SK-N-SH treated with all-trans-retinoic acid at 6 μM for 48 hours (cell line): ENCODE results near the gene CHMP2B.

Source experiments
- ATAC-seq: fragments of 200-7000 bp; cut with Tn5 transposase; 3 replicates; pipeline ENCODE4 v1.9.1; 2020; ENCODE audit warnings: mild to moderate bottlenecking, moderate library complexity
- ARNTL ChIP-seq: fragments of 450-650 bp; formaldehyde crosslinking; IDR thresholded peaks from 2 replicates; pipeline ENCODE4 v1.5.0; 2020; ENCODE audit warnings: low read depth, mild to moderate bottlenecking, moderate library complexity, borderline replicate concordance
- BACH2 ChIP-seq: fragments of 250-450 bp; sonication (Bioruptor Pico); IDR thresholded peaks from 2 replicates; pipeline ENCODE4 v1.9.0; 2021; ENCODE audit warnings: mild to moderate bottlenecking, borderline replicate concordance
- CREB5 ChIP-seq: fragments of 250-450 bp; sonication (Bioruptor Pico); IDR thresholded peaks from 2 replicates; pipeline ENCODE4 v1.5.1; 2020; ENCODE audit warnings: low read depth, mild to moderate bottlenecking, moderate library complexity
- CSDC2 ChIP-seq: fragments of 250-450 bp; sonication (Bioruptor Pico); IDR thresholded peaks from 2 replicates; pipeline ENCODE4 v1.5.0; 2020; ENCODE audit warnings: mild to moderate bottlenecking, moderate library complexity
- CSRNP3 ChIP-seq: fragments of 250-450 bp; sonication (Bioruptor Pico); IDR thresholded peaks from 2 replicates; pipeline ENCODE4 v1.5.1; 2021; ENCODE audit warnings: mild to moderate bottlenecking, moderate library complexity
- ESRRG ChIP-seq: fragments of 250-450 bp; sonication (Bioruptor Pico); IDR thresholded peaks from 2 replicates; pipeline ENCODE4 v1.6.1; 2021; ENCODE audit warnings: mild to moderate bottlenecking
- GLIS3 ChIP-seq: fragments of 250-450 bp; sonication (Bioruptor Pico); IDR thresholded peaks from 2 replicates; pipeline ENCODE4 v1.5.0; 2020; ENCODE audit warnings: mild to moderate bottlenecking, moderate library complexity
- ISL1 ChIP-seq: fragments of 250-450 bp; sonication (Bioruptor Pico); IDR thresholded peaks from 2 replicates; pipeline ENCODE4 v2.1.2; 2022; ENCODE audit warnings: mild to moderate bottlenecking, moderate library complexity
- OSR1 ChIP-seq: fragments of 250-450 bp; sonication (Bioruptor Pico); IDR thresholded peaks from 2 replicates; pipeline ENCODE4 v1.8.0; 2022; ENCODE audit warnings: moderate library complexity, mild to moderate bottlenecking, inconsistent platforms
- PPARA ChIP-seq: fragments of 250-450 bp; sonication (Bioruptor Pico); IDR thresholded peaks from 2 replicates; pipeline ENCODE4 v1.5.0; 2020; ENCODE audit warnings: mild to moderate bottlenecking, borderline replicate concordance
- RARB ChIP-seq: fragments of 250-450 bp; sonication (Bioruptor Pico); IDR thresholded peaks from 2 replicates; pipeline ENCODE4 v1.8.0; 2021; ENCODE audit warnings: mild to moderate bottlenecking, moderate library complexity
- SNAI2 ChIP-seq: fragments of 250-450 bp; sonication (Bioruptor Pico); IDR thresholded peaks from 2 replicates; pipeline ENCODE4 v1.5.0; 2020; ENCODE audit warnings: mild to moderate bottlenecking, moderate library complexity
- TCF4 ChIP-seq: fragments of 250-450 bp; sonication (Bioruptor Pico); IDR thresholded peaks from 2 replicates; pipeline ENCODE4 v1.8.0; 2021; ENCODE audit warnings: mild to moderate bottlenecking, moderate library complexity, borderline replicate concordance
- ZC3H10 ChIP-seq: fragments of 250-450 bp; sonication (Bioruptor Pico); IDR thresholded peaks from 2 replicates; pipeline ENCODE4 v1.5.1; 2021; ENCODE audit warnings: mild to moderate bottlenecking, moderate library complexity
- ZFP3 ChIP-seq: fragments of 250-450 bp; sonication (Bioruptor Pico); IDR thresholded peaks from 2 replicates; pipeline ENCODE4 v1.5.0; 2020; ENCODE audit warnings: mild to moderate bottlenecking, moderate library complexity
- ZFP30 ChIP-seq: fragments of 450-650 bp; formaldehyde crosslinking; IDR thresholded peaks from 2 replicates; pipeline ENCODE4 v1.5.0; 2022; ENCODE audit warnings: mild to moderate bottlenecking, moderate library complexity
- ZNF565 ChIP-seq: fragments of 450-650 bp; formaldehyde crosslinking; conservative IDR thresholded peaks from 2 replicates; pipeline ENCODE4 v1.5.0; 2020; ENCODE audit warnings: low read depth, mild to moderate bottlenecking, moderate library complexity
- ZNF70 ChIP-seq: fragments of 450-650 bp; formaldehyde crosslinking; IDR thresholded peaks from 2 replicates; pipeline ENCODE4 v1.5.0; 2020; ENCODE audit warnings: mild to moderate bottlenecking, moderate library complexity
- ZNF8 ChIP-seq: fragments of 450-650 bp; formaldehyde crosslinking; IDR thresholded peaks from 2 replicates; pipeline ENCODE4 v1.5.0; 2020; ENCODE audit warnings: mild to moderate bottlenecking, moderate library complexity
- TF ChIP-seq, protein P1 (sequence below): fragments of 250-450 bp; sonication (Bioruptor Pico); IDR thresholded peaks from 2 replicates; pipeline ENCODE4 v1.8.0; 2020; ENCODE audit warnings: mild to moderate bottlenecking, moderate library complexity, borderline replicate concordance
- TF ChIP-seq, protein P2 (sequence below): fragments of 250-450 bp; sonication (Bioruptor Pico); IDR thresholded peaks from 2 replicates; pipeline ENCODE4 v1.5.0; 2020; ENCODE audit warnings: mild to moderate bottlenecking, moderate library complexity
- TF ChIP-seq, protein P3 (sequence below): fragments of 250-450 bp; sonication (Bioruptor Pico); IDR thresholded peaks from 2 replicates; pipeline ENCODE4 v1.8.0; 2021; ENCODE audit warnings: low read depth, mild to moderate bottlenecking, moderate library complexity, borderline replicate concordance

CHMP2B gene

DNA sequence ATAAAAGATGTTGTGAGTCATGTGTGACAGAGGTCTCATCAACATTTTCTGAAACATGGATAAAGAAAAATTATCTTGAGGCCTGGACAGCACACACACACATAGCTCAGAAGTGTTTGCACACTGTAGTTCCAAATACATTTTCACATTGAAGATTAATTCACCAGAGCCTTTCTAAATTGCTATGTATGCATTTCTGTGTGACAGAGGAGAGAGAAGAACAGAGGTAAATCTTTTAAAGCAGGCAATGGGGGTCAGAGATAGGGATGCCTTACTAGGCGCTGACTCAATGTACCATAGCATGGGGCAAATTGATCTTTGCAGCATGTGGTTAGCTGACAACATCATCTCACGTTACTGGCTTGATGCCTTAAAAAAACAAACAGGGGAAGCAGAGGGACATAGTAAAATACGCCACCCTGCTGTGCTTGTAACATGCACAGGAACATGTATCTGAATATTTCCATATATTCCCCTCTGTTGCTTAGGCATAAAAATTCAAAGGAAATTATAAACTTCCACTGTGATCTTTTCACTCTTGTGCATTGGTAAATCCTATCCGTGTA is 41.6 kb downstream of the CHMP2B start:
- TF ChIP-seq, protein P1, sequence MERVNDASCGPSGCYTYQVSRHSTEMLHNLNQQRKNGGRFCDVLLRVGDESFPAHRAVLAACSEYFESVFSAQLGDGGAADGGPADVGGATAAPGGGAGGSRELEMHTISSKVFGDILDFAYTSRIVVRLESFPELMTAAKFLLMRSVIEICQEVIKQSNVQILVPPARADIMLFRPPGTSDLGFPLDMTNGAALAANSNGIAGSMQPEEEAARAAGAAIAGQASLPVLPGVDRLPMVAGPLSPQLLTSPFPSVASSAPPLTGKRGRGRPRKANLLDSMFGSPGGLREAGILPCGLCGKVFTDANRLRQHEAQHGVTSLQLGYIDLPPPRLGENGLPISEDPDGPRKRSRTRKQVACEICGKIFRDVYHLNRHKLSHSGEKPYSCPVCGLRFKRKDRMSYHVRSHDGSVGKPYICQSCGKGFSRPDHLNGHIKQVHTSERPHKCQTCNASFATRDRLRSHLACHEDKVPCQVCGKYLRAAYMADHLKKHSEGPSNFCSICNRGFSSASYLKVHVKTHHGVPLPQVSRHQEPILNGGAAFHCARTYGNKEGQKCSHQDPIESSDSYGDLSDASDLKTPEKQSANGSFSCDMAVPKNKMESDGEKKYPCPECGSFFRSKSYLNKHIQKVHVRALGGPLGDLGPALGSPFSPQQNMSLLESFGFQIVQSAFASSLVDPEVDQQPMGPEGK = no peak
- TF ChIP-seq BACH2 (CRISPR knock-in tag) = no peak
- TF ChIP-seq TCF4 (CRISPR knock-in tag) = no peak
- TF ChIP-seq ZNF565 (CRISPR knock-in tag) = no peak
- no peak for TF ChIP-seq ZC3H10 (CRISPR knock-in tag)
- TF ChIP-seq GLIS3 (CRISPR knock-in tag) = no peak
- TF ChIP-seq ZNF8 (CRISPR knock-in tag) = no peak
- no peak for TF ChIP-seq CSDC2 (CRISPR knock-in tag)
- no peak for TF ChIP-seq ZFP30 (CRISPR knock-in tag)
- no peak for TF ChIP-seq CREB5 (CRISPR knock-in tag)
- no peak for TF ChIP-seq ZFP3 (CRISPR knock-in tag)
- TF ChIP-seq, protein P2, sequence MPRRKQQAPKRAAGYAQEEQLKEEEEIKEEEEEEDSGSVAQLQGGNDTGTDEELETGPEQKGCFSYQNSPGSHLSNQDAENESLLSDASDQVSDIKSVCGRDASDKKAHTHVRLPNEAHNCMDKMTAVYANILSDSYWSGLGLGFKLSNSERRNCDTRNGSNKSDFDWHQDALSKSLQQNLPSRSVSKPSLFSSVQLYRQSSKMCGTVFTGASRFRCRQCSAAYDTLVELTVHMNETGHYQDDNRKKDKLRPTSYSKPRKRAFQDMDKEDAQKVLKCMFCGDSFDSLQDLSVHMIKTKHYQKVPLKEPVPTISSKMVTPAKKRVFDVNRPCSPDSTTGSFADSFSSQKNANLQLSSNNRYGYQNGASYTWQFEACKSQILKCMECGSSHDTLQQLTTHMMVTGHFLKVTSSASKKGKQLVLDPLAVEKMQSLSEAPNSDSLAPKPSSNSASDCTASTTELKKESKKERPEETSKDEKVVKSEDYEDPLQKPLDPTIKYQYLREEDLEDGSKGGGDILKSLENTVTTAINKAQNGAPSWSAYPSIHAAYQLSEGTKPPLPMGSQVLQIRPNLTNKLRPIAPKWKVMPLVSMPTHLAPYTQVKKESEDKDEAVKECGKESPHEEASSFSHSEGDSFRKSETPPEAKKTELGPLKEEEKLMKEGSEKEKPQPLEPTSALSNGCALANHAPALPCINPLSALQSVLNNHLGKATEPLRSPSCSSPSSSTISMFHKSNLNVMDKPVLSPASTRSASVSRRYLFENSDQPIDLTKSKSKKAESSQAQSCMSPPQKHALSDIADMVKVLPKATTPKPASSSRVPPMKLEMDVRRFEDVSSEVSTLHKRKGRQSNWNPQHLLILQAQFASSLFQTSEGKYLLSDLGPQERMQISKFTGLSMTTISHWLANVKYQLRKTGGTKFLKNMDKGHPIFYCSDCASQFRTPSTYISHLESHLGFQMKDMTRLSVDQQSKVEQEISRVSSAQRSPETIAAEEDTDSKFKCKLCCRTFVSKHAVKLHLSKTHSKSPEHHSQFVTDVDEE (CRISPR knock-in tag) = no peak
- no peak for TF ChIP-seq ZNF70 (CRISPR knock-in tag)
- TF ChIP-seq SNAI2 (CRISPR knock-in tag) = no peak
- no peak for TF ChIP-seq PPARA (CRISPR knock-in tag)
- TF ChIP-seq CSRNP3 (CRISPR knock-in tag) = no peak
- TF ChIP-seq, protein P3, sequence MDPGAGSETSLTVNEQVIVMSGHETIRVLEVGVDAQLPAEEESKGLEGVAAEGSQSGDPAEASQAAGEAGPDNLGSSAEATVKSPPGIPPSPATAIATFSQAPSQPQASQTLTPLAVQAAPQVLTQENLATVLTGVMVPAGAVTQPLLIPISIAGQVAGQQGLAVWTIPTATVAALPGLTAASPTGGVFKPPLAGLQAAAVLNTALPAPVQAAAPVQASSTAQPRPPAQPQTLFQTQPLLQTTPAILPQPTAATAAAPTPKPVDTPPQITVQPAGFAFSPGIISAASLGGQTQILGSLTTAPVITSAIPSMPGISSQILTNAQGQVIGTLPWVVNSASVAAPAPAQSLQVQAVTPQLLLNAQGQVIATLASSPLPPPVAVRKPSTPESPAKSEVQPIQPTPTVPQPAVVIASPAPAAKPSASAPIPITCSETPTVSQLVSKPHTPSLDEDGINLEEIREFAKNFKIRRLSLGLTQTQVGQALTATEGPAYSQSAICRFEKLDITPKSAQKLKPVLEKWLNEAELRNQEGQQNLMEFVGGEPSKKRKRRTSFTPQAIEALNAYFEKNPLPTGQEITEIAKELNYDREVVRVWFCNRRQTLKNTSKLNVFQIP = no peak
- TF ChIP-seq RARB (CRISPR knock-in tag) = no peak
- no peak for TF ChIP-seq OSR1 (CRISPR knock-in tag)
- no peak for TF ChIP-seq ISL1 (CRISPR knock-in tag)
- TF ChIP-seq, all 23 proteins: peak for 0
- ATAC-seq = no peak

DNA sequence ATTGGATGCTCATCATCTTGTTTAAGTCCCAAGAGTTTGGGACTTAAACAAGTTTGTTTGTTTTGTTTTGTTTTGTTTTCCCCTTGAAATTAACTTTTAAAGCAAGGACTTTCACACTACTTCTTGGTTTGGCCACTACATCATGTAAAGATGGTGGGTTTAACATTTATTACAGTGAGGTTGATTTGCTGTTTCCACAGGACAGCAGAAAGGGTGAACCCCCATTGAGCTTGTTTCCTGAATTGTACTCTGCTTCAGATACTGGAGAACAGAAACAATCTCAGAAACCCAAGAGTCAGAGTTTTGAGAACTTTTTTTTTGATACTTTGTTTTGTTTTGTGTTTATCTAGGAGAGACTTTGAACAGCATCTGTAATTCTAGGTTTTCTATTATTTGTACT is 42.6 kb downstream of the CHMP2B start:
- ATAC-seq = no peak

More for the DNA sequence above, 42.6 kb downstream of the CHMP2B start:
- TF ChIP-seq TCF4 (CRISPR knock-in tag) = no peak
- TF ChIP-seq GLIS3 (CRISPR knock-in tag) = no peak
- TF ChIP-seq ZFP30 (CRISPR knock-in tag) = no peak
- TF ChIP-seq PPARA (CRISPR knock-in tag) = no peak
- TF ChIP-seq, protein P2 (CRISPR knock-in tag) = no peak
- no peak for TF ChIP-seq CREB5 (CRISPR knock-in tag)
- TF ChIP-seq ESRRG = no peak
- no peak for TF ChIP-seq ZNF565 (CRISPR knock-in tag)
- no peak for TF ChIP-seq BACH2 (CRISPR knock-in tag)
- TF ChIP-seq RARB (CRISPR knock-in tag) = no peak
- no peak for TF ChIP-seq ISL1 (CRISPR knock-in tag)
- no peak for TF ChIP-seq OSR1 (CRISPR knock-in tag)
- TF ChIP-seq ARNTL (CRISPR knock-in tag) = no peak
- TF ChIP-seq, all 23 proteins: peak for 0
